ENCODE measurements around the gene DHRSX.

DNA sequence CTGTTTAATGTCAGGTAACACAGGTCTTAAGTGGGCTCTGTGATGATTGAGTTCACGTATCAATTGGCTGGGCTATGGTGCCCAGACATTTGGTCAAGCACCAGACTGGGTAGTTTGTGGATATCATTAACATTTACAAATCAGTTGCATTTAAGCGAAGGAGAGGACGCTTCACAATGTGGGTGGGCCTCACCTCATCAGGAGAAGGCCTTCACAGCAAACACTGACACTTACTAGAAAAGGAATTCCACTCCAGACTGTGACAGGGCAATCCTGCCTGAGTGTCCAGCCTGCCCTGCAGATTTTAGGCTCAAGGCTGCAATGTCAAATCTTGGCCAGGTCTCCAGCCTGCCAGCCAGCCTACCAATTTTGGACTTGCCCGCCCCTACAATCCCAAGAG lies 270.3 kb downstream of the DHRSX start:
- TF ChIP-seq CTCF (IDR thresholded peaks at IDR 0.05), result no peak
- TF ChIP-seq POLR2A (IDR thresholded peaks at IDR 0.05), result no peak
